Measurements from ENCODE around the gene RAB10. TPM values are rescaled to one million over a fixed set of nuclear protein-coding genes. Genes with fewer than 3 reads are reported as not detected.
"Not testable (repeated sequence)": the region's sequence is repeated elsewhere in the genome, so short reads cannot be mapped to it uniquely, and the experiment has no call there.

Gene RAB10
- total RNA-seq, 1 donor from 2014 or later, result 71.9 TPM

DNA sequence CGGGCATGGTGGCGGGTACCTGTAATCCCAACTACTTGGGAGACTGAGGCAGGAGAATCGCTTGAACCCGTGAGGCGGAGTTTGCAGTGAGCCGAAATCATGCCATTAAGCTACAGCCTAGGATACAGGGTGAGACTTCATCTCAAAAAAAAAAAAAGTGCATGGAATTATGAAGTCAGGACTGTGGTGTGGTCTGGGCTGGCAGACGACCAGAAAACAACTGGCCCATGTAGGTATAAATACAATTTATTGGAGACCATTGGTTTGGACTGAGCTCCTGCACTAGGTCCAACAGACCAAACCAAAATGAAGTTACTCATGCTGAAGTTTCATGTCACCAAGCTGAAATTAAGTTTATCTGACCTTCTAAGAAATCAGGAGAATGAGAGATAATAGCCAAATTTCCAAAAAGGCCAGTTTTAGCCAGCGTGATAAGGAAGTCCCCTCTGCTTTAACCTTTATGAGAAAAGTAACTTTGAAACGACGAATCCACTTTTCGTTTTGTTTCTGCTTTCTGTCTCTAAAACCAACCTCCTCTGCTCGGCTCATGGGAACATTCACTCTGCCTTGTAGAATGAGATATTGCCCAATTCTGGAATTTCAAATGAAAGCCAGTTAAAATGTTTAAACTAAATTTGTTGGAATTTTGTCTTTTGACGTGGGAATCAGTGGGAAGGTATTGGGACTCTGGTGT is 17.7 kb upstream of the RAB10 start:
- no peak for DNase-seq (ENCODE audit: low read depth, low spot score)

DNA sequence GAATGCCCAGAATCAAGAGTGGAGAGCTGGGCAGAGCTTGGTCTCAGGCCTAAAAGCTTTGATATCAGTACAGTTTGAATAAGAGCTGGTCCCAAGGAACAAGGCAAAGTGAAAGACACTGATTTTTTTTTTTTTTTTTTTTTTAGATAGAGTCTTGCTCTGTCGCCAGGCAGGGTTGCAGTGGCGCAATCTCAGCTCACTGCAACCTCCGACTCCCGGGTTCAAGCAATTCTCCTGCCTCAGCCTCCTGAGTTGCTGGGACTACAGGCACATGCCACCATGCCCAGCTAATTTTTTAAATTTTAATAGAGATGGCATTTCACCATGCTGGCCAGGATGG is 17.2 kb upstream of the RAB10 start:
- not testable (repeated sequence) for DNase-seq (ENCODE audit: low read depth, low spot score)

DNA sequence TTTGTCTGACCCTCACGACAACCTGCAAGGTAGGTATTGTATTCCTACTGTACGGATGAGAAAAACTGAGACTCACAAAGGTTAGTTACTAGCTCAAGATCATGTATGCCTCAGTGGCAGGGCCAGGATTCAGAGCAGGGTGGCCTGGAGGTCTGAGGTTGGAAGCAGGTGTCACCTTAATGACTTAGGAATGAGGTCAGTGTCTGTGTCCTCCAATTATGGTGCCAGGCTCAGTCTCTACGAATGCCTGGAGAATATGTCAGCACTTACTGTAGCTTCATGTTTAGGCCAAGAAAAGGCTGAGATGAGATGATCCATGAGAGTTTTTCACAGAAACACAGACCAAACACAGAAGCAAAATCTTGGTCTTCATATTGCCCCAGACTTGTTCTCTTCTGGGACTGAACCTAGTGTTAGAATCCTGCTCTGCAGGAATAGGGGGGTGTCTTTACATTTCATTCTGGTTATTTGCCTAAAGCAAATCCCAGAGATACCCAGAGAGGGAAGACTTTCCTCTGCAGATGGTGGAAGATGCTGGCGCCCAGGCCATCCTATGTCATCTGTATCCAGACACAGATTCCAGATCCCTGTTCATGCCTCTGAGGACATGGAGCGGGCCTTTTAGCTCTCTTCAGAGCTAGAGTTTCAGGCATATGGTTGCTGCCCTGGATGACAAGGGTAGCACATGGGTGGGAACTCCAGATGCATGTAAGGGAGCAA is 16.3 kb upstream of the RAB10 start:
- no peak for DNase-seq (ENCODE audit: low read depth, low spot score)

DNA sequence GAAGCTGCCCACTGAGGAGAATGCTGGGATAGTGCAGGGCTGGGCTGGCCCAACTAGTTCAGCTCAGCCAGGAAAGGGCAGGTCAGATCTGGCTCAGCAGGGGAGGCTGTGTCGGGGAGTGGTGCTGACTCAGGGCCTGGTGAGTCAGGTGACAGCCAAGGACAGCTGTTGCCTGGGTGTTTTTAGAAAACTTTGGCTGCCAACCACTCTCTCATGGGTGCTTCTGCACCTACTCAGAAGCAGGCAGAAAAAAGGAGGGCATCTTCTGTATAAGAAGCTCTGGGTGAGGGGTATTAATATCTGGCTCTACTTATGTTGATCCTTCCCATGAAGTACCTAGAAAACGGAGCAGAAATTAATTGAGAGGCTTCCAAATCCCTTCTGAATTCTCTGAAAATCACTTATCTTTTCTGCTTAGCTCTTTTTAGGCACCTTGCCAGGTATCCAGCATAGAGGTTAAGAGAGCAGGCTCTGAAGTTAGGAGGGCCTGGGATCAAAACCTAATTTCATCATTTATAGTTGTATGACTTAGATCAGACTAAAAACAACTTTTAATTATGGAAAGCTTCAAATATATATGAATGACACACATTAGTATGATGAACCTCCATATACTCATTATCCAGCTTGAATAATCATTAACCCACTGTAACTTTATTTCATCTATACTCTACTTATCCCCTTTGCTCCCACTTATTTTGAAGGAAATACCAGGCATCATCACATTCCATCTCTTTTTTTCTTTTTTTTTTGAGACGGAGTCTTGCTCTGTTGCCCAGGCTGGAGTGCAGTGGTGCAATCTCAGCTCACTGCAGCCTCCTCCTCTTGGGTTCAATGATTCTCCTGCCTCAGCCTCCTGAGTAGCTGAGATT is 15.5 kb upstream of the RAB10 start:
- no peak for DNase-seq (ENCODE audit: low read depth, low spot score)

DNA sequence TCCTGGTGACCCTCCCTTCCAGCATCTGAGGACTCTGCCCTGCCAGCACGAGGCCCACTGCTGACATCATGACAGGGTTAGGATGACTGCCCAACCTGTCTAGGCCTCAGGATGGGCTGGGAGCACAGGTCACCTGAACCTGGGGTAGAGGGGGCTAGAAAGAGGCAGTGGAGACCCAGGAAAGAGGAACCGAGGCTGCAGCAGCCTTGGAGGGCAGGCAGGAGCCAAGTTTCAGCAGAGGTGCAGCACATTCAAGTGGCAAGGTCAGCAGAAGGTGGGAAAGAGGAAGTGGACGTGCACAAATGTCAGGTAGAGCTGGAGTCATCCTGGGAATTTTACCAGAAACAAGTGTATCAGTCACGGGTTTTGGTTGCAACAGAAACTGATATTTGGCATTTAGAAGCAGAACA is 13.6 kb upstream of the RAB10 start:
- no peak for DNase-seq (ENCODE audit: low read depth, low spot score)

DNA sequence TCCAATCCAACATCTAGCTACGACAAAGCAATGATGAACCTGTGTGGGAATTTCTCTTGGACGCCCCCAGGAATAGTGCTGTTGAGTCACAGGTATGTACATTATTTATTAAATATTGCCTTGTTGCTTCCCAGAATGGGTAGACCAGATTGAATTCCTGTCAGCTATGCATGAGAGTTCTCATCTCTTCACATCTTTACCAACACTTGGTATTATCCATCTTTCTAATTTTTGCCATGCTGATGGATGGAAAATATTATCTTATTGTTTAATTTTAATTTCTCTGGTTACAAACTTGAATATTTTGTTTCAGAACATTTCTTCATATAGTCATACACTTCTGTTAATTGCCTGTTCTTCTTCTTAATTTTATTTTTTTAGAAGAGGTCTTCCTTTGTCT is 9.6 kb upstream of the RAB10 start:
- no peak for DNase-seq (ENCODE audit: low read depth, low spot score)

DNA sequence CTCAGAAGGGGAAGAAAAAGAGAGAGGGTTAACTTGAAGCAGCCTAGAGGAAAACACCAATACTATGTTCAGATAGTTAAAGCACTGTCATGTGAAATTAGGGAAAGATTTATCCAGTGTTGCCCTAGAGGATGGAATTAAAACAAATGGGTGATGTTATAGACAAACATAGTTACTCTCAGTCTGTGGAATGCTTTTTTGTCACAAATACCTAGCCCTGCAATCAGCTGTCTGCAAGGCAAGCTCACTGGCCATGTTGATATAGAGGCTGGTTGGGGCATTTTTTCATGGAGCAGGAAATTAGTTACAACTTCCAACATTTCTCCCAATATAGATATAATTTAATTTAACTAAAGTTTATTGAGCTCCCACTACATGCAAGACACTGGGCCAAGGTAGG is 8.4 kb upstream of the RAB10 start:
- DNase-seq (ENCODE audit: low read depth, low spot score), result no peak

DNA sequence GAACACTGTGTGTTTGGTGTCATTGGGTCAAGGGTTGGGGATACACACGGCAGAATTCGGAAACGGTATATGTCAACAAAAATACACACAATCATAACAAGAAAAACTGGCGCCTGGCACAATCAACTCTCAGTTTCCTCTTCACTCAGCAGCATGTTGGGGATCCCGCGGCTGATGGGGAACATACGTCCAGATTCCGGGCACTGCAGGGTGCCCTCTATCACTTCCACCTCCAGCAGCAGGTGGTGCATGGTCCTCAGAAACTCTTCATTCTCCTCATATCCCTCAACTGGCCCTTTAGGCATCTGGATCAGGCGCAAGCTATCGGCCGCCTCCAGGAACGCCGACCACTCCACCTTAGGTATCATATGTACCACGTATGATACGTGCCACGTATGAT is 5.8 kb upstream of the RAB10 start:
- DNase-seq (ENCODE audit: low read depth, low spot score), result not testable (repeated sequence)

DNA sequence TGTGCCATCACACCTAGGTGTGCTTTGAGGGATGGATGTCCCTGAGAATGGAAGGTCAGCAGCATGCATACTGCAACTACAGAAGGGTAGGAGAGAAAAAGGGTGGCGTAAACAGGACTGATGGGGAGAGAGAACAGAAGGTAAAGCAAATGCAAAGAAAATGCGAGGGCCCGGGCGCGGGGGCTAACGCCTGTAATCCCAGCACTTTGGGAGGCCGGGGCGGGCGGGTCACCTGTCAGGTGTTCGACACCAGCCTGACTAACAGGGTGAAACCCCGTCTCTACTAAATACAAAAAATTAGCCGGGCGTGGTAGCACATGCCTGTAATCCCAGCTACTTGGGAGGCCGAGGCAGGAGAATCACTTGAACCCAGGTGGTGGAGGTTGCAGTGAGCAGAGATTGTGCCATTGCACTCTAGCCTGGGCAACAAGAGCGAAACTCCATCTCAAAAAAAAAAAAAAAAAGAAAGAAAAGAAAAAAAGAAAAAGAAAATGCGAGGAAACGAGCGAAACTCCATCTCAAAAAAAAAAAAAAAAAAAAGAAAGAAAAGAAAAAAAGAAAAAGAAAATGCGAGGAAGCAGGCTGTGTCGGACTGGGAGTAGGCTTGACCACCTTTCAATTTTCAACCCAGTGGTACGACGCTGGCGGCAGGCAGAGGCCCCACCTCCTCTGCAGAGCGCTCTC is 1.2 kb upstream of the RAB10 start:
- DNase-seq (ENCODE audit: low read depth, low spot score), result not testable (repeated sequence)

DNA sequence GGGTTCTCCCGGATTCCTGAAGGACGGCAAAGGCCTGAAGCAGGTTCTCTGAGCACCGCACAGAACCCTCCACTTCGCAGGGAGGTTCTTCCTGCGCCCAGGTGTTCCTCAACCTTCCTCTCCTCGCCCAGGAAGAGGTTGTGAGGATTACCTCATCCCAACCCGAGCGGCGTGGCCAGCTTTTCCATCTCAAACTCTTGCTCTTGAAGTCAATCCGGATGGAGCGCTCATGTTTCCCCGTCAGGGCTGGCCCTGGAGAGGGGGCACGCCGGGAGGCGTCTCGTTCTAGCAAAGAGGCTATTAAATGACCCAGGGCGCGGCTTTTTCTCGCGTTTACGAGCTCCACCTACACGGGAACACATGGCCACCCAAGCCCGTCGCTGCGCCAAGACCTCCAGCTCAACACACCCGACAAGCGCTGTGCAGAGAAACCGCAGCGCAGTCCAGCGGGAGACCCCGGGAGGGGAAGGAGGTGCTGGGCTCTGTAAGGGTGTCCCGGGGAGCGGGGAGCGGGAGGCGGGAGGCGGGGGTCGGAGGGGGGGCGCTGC is 540 bp upstream of the RAB10 start:
- no peak for DNase-seq (ENCODE audit: low read depth, low spot score)

DNA sequence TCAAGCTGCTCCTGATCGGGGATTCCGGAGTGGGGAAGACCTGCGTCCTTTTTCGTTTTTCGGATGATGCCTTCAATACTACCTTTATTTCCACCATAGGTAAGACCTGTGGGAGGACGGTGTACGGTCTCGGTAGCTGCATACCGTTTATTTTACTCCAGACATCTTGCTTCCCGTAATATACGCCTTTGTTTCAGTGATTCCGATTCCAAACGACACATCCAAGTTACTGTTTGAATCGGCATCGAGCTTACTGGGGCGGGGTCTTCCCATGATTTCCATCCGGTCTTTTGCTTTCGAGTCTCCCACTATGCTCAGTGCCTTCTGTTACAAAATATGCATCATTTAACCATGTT is 731 bp downstream of the RAB10 start:
- DNase-seq (ENCODE audit: low read depth, low spot score), result no peak

DNA sequence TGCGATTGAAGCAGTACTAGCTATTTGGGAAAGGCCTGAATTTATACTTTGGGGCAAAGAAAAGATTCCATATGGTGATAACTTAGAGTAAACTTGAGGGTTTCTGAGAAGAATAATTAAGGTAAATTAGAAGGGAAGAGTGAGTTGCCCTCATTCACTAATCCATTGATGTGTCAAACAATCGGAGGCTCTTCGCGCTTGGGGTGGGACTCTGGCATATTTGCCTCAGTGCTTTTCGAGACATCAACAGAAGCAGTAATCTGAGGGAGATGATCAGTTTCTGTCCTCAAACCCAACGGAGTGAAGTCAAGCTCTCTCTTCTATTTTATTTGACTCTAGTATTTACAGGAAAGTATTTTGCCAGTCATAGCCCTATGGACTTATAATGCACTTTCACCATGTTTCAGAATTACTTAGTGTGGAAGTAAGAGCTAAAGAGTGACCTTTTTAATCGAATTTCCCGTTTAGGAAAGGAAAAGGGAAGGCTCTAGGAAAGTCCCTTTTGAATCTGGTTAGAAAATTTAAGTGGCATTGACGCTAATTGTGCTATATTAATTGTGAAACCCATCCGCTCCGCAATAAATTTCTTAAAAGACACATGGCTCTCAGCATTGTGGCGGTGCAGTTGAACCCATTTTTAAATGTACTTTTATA is 1.3 kb downstream of the RAB10 start:
- no peak for DNase-seq (ENCODE audit: low read depth, low spot score)

DNA sequence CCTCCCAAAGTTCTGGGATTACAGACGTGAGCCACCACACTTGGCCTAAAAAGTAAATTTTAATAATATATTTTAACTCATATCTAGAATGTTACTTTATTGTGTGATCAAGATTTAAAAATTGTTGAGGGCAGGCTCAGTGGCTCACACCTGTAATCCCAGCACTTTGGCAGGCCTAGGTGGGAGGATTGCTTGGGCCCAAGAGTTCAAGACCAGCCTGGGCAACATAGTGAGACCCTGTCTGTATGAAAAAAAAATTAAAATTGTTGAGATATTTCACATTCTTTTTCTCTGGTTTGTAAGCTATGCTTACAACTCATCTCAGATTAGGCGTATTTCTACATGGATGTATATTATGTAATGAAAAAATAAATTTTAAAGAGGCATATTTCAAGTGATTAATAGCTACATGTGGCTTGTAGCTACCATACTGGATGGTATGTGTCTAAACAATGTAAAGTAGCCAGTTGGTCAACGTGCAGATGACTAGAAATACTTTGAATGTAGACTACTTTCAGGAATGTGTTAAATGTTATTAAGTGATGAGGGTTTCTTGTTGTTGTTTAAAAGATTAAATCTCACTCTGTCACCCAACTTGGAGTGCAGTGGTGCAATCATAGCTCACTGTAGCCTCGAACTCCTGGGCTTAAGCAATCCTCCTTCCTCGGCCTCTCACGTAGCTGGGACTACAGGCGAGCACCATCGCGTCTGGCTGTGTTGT is 5.9 kb downstream of the RAB10 start:
- no peak for DNase-seq (ENCODE audit: low read depth, low spot score)

DNA sequence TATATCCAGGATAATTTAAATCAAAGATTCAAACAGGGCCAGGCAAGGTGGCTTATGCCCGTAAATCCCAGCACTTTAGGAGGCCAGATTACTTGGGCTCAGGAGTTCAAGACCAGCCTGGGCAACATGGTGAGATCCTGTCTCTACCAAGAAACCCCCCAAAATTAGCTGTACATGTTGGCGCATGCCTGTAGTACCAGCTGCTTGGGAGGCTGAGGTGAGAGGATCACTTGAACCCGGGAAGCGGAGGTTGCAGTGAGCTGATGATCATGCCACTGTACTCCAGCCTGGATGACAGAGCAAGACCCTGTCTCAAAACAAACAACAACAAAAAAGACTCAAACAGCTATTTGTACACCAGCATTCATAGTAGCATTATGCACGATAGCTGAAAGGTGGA is 9.2 kb downstream of the RAB10 start:
- DNase-seq (ENCODE audit: low read depth, low spot score), result no peak

DNA sequence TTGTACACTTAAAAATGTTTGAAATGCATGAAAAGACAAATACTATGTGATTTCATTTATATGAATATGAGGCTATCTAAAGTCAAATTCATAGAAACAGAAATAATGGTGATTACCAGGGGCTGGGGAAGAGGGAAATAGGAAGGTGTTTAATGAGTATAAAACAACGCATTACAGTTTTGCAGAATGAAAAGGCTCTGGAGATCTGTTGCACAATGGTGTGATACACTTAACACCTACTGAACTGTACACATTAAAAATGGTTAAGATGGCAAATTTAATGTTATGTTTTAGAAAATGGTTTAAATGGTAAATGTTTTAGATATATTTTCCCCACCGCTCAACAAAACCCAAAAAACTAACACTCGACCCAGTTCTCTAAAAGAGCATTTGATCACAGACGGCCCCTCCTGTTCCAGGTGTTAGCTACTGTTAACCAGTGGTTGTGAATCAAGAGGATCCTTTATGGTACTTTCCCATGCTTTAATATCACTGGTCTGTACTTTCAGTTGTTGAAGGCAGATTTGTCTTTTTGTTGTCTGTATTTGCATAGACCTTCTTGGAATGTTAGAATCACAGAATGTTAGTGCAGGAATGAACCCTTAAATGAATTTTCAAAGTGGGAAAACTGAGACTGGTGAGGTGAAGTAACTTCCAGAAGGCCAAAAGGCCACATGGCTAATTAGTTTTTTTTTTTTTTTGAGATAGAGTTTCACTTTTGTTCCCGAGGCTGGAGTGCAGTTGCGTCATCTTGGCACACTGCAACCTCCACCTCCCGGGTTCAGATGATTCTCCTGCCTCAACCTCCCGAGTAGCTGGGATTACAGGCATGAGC is 10.2 kb downstream of the RAB10 start:
- no peak for DNase-seq (ENCODE audit: low read depth, low spot score)

DNA sequence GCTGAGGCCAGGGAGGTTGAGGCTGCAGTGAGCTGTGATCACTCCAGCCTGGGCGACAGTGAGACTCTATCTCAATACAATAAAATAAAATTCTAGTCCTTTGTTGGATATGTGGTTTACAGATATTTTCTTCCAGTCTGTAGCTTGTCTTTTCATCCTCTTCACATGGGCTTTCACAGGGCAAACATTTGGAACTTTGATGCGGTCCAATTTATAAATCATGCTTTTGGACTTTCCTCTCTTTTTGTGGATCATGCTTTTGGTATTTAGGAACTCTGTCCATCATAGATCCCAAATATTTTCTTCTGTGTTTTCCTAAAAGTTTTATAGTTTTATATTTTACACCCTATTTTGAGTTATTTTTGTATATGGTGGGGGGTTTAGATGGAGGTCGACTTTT is 14.9 kb downstream of the RAB10 start:
- no peak for DNase-seq (ENCODE audit: low read depth, low spot score)

DNA sequence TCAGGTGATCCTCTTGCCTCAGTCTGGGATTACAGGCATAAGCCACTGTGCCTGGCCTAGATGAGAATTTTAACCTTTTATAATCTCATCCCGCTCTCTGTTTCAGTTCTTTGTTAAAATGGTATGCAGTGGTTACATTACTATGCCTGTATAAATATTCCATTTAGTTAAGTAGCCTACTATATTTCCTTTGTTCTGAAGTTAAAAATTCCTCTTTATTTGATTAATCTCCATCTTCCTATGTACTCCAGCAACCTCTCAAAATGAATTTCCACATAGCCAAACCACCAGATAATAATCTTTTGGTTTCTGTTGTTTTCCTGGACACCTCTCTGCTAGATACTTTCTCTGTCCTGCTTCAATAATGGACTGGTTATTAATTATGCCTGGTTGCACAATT is 15.8 kb downstream of the RAB10 start:
- no peak for DNase-seq (ENCODE audit: low read depth, low spot score)

DNA sequence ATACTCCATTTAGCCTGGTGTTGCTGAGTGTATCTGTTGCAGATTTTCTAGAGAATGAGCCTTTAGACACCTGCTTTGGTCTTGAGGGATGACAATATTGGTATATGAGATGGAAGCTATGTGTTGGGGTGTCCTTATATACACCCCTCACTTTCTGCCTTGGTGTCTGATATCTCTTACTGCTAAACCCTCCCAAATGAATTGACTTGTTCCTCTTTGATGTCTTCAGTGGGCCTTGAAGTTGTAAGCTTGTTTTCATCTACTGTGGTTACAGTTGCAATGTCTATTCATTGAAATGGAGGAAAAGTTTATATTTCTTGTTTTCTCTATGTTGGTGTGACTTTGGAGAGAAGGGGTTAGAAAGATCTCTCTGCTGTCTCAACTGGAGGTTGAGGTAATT is 18.9 kb downstream of the RAB10 start:
- no peak for DNase-seq (ENCODE audit: low read depth, low spot score)

DNA sequence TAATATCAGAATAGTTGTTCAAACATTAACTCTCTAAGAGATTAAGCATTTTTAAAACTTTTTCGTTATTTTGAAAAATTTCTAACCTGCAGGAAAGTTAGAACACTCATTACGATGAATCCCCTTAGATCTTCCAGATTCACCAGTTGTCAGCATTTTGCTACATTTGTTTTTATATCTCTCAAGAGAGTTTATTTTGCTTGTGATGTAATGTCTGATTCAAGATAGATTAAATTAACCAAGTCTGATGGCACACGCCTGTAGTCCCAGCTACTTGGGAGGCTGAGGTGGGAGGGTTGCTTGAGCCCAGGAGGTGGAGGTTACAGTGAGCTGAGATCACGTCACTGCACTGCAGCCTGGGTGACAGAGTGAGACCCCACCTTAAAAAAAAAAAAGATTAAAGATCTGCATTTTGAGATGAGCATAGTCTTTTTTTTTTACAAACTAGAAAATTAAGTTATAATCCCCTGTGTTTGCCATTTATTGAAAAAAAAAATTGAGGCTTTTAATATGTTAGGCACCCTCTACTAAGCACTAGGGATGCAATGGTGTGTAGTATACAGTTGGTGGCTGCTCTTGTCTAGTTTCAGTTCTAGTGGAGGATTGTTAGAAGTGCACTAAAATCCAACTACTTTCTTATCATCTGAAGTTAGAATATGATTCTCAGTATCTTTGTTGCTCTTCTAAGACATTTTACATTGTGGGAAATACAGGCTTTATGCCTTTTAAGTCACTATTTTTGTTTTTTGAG is 20.9 kb downstream of the RAB10 start:
- DNase-seq (ENCODE audit: low read depth, low spot score), result no peak
